HG03064 (cell line): ENCODE results near the gene PRF1.
"Not testable (repeated sequence)": the region's sequence is repeated elsewhere in the genome, so short reads cannot be mapped to it uniquely, and the experiment has no call there.

Source experiments
- ATAC-seq: cut with Tn5 transposase; IDR thresholded peaks from one replicate; pipeline ENCODE4 v1.9.1; 2021; ENCODE audit warnings: low read depth; ENCODE audit not compliant: unreplicated experiment

Gene PRF1

DNA sequence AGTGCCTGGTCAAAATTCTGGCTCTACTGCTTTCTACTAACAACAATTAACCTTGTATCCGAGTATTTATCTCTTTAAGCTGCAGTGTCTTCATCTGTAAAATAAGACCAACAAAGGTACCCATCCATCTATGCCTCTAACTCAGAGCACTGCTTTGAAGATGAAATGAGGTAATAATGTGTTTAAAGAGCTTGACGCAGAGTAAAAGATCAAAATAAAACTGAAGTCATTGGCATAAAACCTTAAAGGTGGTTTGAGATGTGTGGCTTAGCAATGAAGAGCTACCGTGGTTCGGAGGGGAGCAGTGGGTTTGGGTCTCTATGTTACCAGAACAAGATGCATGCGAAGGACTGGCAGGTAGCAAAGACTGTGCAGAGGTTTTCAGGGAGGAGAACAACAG, 16.1 kb upstream of the PRF1 start:
- ATAC-seq = no peak

- ATAC-seq = no peak
These were observed 15.4 kb upstream of the PRF1 start for GRCh38 chr10:70617798-70618568.

GRCh38 chr10:70616761-70617160, 14.2 kb upstream of the PRF1 start:
- ATAC-seq = no peak

DNA sequence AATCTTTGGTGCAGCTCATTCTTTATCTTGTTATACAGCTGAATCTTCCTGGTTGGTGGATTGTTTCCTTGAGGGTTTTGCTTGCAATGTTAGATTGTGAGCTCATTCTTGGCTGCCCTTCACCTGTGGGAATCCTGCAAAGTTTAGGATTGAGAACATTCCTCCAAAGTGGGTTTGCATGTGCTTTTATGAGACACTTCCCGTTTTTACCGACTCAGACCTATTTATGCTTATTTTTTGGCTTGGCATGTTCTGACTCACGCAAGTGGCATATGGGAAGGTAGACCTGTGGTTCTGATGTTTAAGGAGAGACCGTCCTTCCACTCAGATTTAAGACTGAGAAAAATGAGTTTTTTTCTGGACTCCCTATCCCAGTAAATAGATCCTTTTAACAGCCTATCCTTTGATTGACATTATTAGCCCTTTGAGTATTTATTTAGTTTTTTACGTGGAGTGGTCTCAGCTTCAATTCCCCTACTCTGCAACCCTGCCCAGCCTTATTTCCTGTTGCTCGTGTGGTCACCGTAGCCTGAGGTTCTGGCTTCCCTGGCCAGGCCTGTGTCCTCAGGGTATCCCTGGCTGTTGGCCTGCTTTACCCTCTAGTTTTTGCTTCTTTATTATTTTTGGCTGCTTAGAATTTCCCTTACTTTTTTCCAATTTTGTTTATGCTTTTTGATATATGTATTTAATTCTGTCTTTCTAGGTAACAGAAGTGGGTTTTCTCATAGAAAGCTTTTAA, 13.4 kb upstream of the PRF1 start:
- no peak for ATAC-seq

- ATAC-seq = no peak
These were observed 12.7 kb upstream of the PRF1 start for GRCh38 chr10:70615211-70615610.

GRCh38 chr10:70614364-70614763, 11.8 kb upstream of the PRF1 start:
- not testable (repeated sequence) for ATAC-seq

DNA sequence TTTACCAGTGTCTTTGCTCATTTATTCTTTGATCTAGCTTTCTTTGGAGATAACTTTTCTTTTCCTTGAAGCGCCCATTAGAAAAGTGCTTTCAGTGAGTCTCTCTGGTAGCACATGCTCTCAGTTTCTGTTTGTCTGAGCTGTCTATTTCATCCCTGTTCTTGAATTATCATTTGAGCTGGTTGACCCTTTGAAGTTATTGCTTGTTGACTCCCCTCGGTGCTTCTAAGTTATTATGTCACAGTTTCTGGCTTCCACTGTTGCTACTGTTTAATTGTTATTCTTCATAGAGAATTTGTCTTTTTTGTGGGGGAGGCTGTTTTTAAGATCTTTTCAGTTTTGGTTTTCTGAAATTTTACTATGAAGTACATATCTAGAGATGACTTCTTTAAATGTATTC, 11.4 kb upstream of the PRF1 start:
- no peak for ATAC-seq

DNA sequence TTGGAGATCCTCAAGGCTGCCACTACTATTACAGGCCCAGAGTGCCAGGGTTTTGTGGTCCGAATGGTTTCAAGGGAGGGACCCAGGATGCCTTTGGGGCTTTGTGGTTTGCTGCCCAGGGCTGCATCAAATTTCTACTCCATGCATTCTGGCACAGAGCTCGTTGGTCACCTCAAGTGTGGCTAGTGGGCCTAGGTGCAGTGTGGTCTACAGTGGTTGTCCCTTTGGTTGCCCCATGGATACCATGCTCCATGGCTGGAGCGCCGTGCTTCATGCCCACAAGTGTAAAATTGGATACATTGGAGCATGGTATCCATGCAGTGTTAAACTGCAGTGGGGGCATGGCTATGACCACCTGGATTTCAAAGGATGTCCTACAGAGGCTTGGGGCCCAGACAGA, 5.4 kb upstream of the PRF1 start:
- ATAC-seq = no peak

DNA sequence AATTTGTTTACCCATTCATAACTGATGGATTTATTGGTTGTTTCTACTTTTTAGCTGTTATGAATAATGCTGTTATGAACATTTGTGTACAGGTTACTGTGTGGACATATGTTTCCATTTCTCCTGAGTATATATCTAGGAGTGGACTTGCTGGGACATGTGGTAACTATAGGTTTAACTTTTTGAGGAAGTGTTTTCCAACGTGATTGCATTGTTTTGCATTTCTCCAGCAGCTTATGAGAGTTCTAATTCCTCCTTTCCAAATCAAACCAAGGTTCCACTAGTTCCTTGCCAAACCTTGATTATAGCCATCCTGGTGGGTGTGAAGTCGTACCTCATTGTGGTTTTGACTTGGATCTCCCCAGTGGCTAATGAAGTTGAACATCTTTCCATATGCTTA, 2.6 kb upstream of the PRF1 start:
- ATAC-seq = no peak

GRCh38 chr10:70604106-70604505, 1.6 kb upstream of the PRF1 start:
- no peak for ATAC-seq

DNA sequence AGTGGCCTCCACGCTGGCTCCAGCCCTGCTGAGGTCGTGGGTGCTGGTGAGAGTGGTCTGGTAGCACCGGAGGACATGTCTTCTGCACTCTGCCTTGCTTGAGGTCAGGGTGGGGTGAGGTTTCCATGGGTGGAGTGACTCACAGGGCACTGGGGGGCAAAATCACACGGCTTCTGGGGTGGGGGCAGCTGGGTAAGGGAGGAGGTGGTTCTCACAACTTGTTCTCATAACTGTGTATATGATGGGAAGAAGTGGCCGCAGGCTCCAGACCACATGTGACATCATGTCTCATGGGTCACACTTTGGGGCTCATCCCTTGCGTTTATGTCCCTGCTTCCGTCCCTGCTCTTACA, 884 bp upstream of the PRF1 start:
- no peak for ATAC-seq

DNA sequence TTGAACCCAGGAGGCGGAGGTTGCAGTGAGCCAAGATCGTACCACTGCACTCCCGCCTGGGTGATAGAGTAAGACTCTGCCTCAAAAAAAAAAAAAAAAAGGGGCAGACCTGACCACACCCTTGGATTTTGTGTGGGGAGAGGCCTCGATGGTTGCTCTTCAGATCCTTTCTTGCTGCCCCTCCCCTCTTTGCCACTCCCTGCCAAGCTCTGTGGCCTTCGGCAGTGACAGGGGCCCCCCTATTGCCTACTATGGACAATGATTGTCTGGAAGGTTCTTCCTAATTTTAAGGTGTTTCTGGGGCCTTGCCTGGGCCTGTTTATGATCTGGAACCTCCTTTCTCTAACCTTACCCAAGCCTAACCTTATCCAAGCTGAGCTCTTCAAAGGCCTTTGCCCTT, 795 bp downstream of the PRF1 start:
- no peak for ATAC-seq

- ATAC-seq = no peak
These were observed 1.8 kb downstream of the PRF1 start for GRCh38 chr10:70600512-70601395.

DNA sequence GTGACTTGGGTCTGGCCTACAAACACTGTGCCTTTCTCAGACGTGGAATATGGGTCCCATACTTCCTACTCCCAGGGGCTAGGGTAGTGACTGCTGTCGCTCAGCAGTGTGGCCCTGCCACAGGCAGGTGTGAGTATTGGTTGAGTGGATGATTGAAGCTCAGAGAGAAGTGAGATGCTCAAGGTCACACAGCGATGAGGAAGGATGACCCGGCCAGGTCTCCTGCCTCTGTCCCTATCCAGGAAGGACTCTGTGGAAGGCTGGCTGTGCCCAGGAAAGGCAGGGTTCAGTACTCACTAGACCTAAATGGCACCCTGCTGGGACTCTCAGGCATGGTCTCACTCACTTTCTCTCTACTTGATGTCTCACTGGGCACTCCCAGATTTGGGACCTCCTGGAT, 2.8 kb downstream of the PRF1 start:
- no peak for ATAC-seq

- ATAC-seq = no peak
These were observed 3.2 kb downstream of the PRF1 start for GRCh38 chr10:70599319-70599718.

DNA sequence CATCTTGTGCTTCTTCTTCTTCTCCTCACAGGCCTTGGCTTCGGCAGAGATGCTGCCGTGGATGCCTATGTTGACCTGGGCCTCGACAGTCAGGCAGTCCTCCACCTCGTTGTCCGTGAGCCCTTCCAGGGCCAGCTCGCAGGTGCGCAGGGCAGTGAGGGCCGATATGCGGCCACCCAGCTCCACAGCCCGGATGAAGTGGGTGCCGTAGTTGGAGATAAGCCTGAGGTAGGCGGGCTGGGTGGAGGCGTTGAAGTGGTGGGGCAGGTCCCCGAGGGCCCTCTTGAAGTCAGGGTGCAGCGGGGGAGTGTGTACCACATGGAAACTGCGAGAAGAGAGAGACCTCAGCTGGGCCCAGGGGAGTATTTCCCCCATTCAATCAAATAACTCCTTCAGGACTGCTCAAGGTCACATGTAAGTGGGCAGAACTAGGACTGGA, 3.7 kb downstream of the PRF1 start:
- ATAC-seq = no peak

DNA sequence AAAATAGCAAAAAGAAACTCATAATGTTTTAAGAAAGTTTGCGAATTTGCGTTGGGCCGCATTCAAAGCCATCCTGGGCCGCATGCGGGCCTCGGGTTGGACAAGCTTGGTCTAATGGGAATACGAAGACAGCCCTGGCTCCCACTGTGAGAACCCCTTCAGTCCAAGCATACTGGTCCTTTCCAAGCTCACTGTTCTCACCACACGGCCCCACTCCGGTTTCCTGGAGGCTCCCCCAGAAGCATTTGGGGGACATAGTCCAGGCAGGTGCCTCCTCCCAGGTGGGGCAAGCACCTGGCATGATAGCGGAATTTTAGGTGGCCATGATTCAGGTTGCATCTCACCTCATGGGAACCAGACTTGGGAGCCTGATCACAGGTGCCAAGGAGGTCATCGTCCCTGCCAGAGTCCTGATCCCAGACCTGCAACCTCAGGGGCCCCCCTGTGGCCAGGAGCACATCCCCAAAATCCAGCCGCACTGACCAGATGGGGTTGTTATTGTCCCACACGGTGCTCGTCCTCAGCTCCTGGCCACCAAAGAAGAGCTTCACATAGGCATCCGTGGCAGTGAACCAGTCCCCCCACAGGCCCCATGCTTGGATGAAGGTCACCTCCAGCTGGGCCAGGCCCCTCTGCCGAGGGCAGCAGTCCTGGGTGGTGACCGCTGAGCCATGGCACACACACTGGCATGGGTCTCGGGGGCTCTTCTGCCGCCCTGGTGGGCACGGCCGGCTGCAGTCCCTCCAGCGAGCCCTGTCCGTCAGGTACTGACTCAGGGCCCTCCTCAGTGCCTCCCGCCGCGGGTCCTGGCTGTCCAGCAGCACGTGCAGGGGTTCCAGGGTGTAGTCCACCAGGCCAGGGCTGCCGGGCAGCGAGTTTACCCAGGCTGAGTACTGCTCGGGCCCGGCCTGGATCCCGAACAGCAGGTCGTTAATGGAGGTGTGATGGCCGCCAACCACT, 4.4 kb downstream of the PRF1 start:
- ATAC-seq = no peak

- ATAC-seq = no peak
These were observed 5.4 kb downstream of the PRF1 start for GRCh38 chr10:70596860-70597809.
